Suprapubic skin (tissue), 4 donors: ENCODE measurements around the gene ORMDL3. TPM values are rescaled to one million over a fixed set of nuclear protein-coding genes. Genes with fewer than 3 reads are reported as not detected.

Experiments used
- DNase-seq, 2 donors: peaks; one replicate each; pipeline ENCODE4 v3.0.0-alpha.2; 2019; ENCODE audit warnings: low spot score in 2 of 2
- H3K27ac ChIP-seq: fragments of 200-600 bp; sonication (generic); one replicate; pipeline ENCODE4 v1.5.1; 2019
- H3K27me3 ChIP-seq: fragments of 200-600 bp; sonication (generic); one replicate; pipeline ENCODE4 v1.5.1; 2019
- H3K36me3 ChIP-seq: fragments of 200-600 bp; sonication (generic); one replicate; pipeline ENCODE4 v1.5.1; 2019
- H3K4me1 ChIP-seq: fragments of 200-600 bp; sonication (generic); one replicate; pipeline ENCODE4 v1.5.1; 2019
- H3K4me3 ChIP-seq: fragments of 200-600 bp; sonication (generic); one replicate; pipeline ENCODE4 v1.5.1; 2019; ENCODE audit warnings: mild to moderate bottlenecking
- H3K9me3 ChIP-seq: fragments of 200-600 bp; sonication (generic); one replicate; pipeline ENCODE4 v1.5.1; 2019
- EP300 ChIP-seq: sonication (generic); formaldehyde crosslinking; IDR thresholded peaks from one replicate; pipeline ENCODE4 v1.6.1; 2017; ENCODE audit warnings: antibody characterized with exemption
- POLR2A ChIP-seq, 2 donors: fragments of 450-650 bp; IDR thresholded peaks; one replicate each; pipeline ENCODE4 v1.6.1; 2017; ENCODE audit warnings: antibody characterized with exemption in 2 of 2, mild to moderate bottlenecking in 2 of 2, moderate library complexity in 2 of 2
- POLR2AphosphoS5 ChIP-seq, 3 donors: sonication (generic); formaldehyde crosslinking; IDR thresholded peaks; one replicate each; pipeline ENCODE4 v1.6.1; 2017; ENCODE audit warnings: antibody characterized with exemption in 3 of 3
- WGBS: methylation state at CpG from one replicate; pipeline ENCODE4 v1.1.5; 2018; 5-methylcytosine and 5-hydroxymethylcytosine counted together
- total RNA-seq, 4 donors: library from RNA; depleted of rRNA; stranded (reverse); fragments of >200 nt; gene quantifications; one replicate each; pipeline ENCODE4 v1.1.0, GENCODE V29; 2016
- TF ChIP-seq, protein P1 (sequence below), 2 donors: fragments of 200-600 bp in 1 of 2; fragments of 450-650 bp in 1 of 2; sonication (generic) in 1 of 2; IDR thresholded peaks; one replicate each; pipeline ENCODE4 v1.5.1; 2016 to 2019; ENCODE audit warnings: antibody characterized with exemption in 2 of 2, mild to moderate bottlenecking in 1 of 2, moderate library complexity in 1 of 2

Gene ORMDL3
- total RNA-seq, 4 donors from 2014 or later = 57.7 to 91.3 (median 77.9) TPM

- Histone ChIP-seq H3K4me1 (peaks cover 4% of the 10 kb centered on the region), H3K9me3 (no peaks in the 10 kb centered on the region), H3K36me3 (no peaks in the 10 kb centered on the region), H3K4me3 (no peak overlapping the region), H3K27ac (no peak overlapping the region), H3K27me3 (peaks cover 3% of the 10 kb centered on the region)
- whole genome bisulfite sequencing = 66% methylated on average over 6 of the region's 6 CpGs
- TF ChIP-seq POLR2A (IDR thresholded peaks at IDR 0.05) = no peak
- TF ChIP-seq POLR2AphosphoS5 (IDR thresholded peaks at IDR 0.05) = no peak
- no peak for TF ChIP-seq EP300
- TF ChIP-seq, protein P1, sequence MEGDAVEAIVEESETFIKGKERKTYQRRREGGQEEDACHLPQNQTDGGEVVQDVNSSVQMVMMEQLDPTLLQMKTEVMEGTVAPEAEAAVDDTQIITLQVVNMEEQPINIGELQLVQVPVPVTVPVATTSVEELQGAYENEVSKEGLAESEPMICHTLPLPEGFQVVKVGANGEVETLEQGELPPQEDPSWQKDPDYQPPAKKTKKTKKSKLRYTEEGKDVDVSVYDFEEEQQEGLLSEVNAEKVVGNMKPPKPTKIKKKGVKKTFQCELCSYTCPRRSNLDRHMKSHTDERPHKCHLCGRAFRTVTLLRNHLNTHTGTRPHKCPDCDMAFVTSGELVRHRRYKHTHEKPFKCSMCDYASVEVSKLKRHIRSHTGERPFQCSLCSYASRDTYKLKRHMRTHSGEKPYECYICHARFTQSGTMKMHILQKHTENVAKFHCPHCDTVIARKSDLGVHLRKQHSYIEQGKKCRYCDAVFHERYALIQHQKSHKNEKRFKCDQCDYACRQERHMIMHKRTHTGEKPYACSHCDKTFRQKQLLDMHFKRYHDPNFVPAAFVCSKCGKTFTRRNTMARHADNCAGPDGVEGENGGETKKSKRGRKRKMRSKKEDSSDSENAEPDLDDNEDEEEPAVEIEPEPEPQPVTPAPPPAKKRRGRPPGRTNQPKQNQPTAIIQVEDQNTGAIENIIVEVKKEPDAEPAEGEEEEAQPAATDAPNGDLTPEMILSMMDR (IDR thresholded peaks at IDR 0.05) = no peak
- no peak for DNase-seq
Observed at GRCh38 chr17:39963829-39964228, 36.4 kb upstream of the ORMDL3 start.

- WGBS = 66% methylated on average over 6 of the region's 6 CpGs
- peaks cover 4% of the 10 kb centered on the region for H3K4me1 ChIP-seq
- no peaks in the 10 kb centered on the region for H3K9me3 ChIP-seq
- H3K36me3 ChIP-seq = no peaks in the 10 kb centered on the region
- no peak within 1 kb of the TSS for H3K27ac ChIP-seq
- TF ChIP-seq POLR2AphosphoS5 (IDR thresholded peaks at IDR 0.05) = no peak
- TF ChIP-seq, protein P1 (IDR thresholded peaks at IDR 0.05) = no peak
- TF ChIP-seq POLR2A (IDR thresholded peaks at IDR 0.05) = no peak
- TF ChIP-seq EP300 = no peak
- no peak within 1 kb of the TSS for H3K4me3 ChIP-seq
- H3K27me3 ChIP-seq = peaks cover 3% of the 10 kb centered on the region
- DNase-seq = no peak
Observed at GRCh38 chr17:39962642-39963220, 35.3 kb upstream of the ORMDL3 start, which contains the start of gene GSDMA. GSDMA (plus strand) TSS chr17:39963004; CDS start chr17:39965688, 2,684 bp downstream.

GRCh38 chr17:39960524-39961041 is 33.2 kb upstream of the ORMDL3 start:
- H3K4me3 ChIP-seq = no peak overlapping the region
- H3K4me1 ChIP-seq = peaks cover 4% of the 10 kb centered on the region
- TF ChIP-seq, protein P1 (IDR thresholded peaks at IDR 0.05) = no peak
- TF ChIP-seq POLR2A (IDR thresholded peaks at IDR 0.05) (no peak), EP300 (no peak), POLR2AphosphoS5 (IDR thresholded peaks at IDR 0.05) (no peak)
- H3K27me3 ChIP-seq = peaks cover 3% of the 10 kb centered on the region
- WGBS = 63% methylated on average over 8 of the region's 8 CpGs
- no peak overlapping the region for H3K27ac ChIP-seq
- H3K9me3 ChIP-seq = no peaks in the 10 kb centered on the region
- DNase-seq = no peak
- no peaks in the 10 kb centered on the region for H3K36me3 ChIP-seq

- no peak for DNase-seq
- WGBS = 56% methylated on average over 4 of the region's 4 CpGs
- no peaks in the 10 kb centered on the region for H3K36me3 ChIP-seq
- H3K9me3 ChIP-seq = no peaks in the 10 kb centered on the region
- H3K4me3 ChIP-seq = no peak overlapping the region
- peaks cover 20% of the 10 kb centered on the region for H3K4me1 ChIP-seq
- H3K27ac ChIP-seq = no peak overlapping the region
- no peak for TF ChIP-seq POLR2AphosphoS5 (IDR thresholded peaks at IDR 0.05)
- no peak for TF ChIP-seq POLR2A (IDR thresholded peaks at IDR 0.05)
- TF ChIP-seq, protein P1 (IDR thresholded peaks at IDR 0.05) = no peak
- no peak for TF ChIP-seq EP300
- H3K27me3 ChIP-seq = no peaks in the 10 kb centered on the region
Observed at GRCh38 chr17:39955726-39956225, 28.4 kb upstream of the ORMDL3 start.

GRCh38 chr17:39954876-39955275 is 27.5 kb upstream of the ORMDL3 start:
- no peaks in the 10 kb centered on the region for H3K36me3 ChIP-seq
- no peak overlapping the region for H3K27ac ChIP-seq
- no peaks in the 10 kb centered on the region for H3K9me3 ChIP-seq
- WGBS = 56% methylated on average over 3 of the region's 4 CpGs
- peaks cover 20% of the 10 kb centered on the region for H3K4me1 ChIP-seq
- DNase-seq = no peak
- no peak for TF ChIP-seq EP300
- no peak for TF ChIP-seq POLR2AphosphoS5 (IDR thresholded peaks at IDR 0.05)
- no peak for TF ChIP-seq POLR2A (IDR thresholded peaks at IDR 0.05)
- TF ChIP-seq, protein P1 (IDR thresholded peaks at IDR 0.05) = no peak
- H3K27me3 ChIP-seq = no peaks in the 10 kb centered on the region
- no peak overlapping the region for H3K4me3 ChIP-seq
